Stimulated activated CD4-positive, alpha-beta T cell treated with anti-CD3 and anti-CD28 coated beads, TNF-alpha, amount 100 ng/mL, for 48 hours (primary cell): ENCODE results near the gene MTG1.
"Not testable (repeated sequence)": the region's sequence is repeated elsewhere in the genome, so short reads cannot be mapped to it uniquely, and the experiment has no call there.

ENCODE experiments used
- DNase-seq, 3 donors: peaks; one replicate each; pipeline ENCODE4 v3.0.0-alpha.2; 2020; ENCODE audit warnings: low read depth in 3 of 3

Gene MTG1

GRCh38 chr10:133424102-133424501, 30.1 kb downstream of the MTG1 start:
- DNase-seq = not testable (repeated sequence)

- DNase-seq = not testable (repeated sequence)
These were observed 30.6 kb downstream of the MTG1 start, which contains the start of gene SPRN for GRCh38 chr10:133424601-133425000. TSS of gene SPRN (minus strand) at chr10:133424625. CDS start at chr10:133423681, 944 bp downstream.

- DNase-seq = not testable (repeated sequence)
These were observed 35.6 kb downstream of the MTG1 start for GRCh38 chr10:133429571-133429970.

GRCh38 chr10:133431888-133432613, 38.1 kb downstream of the MTG1 start:
- not testable (repeated sequence) for DNase-seq

GRCh38 chr10:133432789-133433188, 38.8 kb downstream of the MTG1 start:
- not testable (repeated sequence) for DNase-seq

- no peak for DNase-seq
These were observed 44.8 kb downstream of the MTG1 start for GRCh38 chr10:133438711-133439273.

GRCh38 chr10:133439517-133440461, 45.8 kb downstream of the MTG1 start:
- no peak for DNase-seq

- no peak for DNase-seq
These were observed 46.8 kb downstream of the MTG1 start for GRCh38 chr10:133440633-133441285.

GRCh38 chr10:133441356-133441755, 47.4 kb downstream of the MTG1 start:
- not testable (repeated sequence) for DNase-seq

GRCh38 chr10:133441780-133442179, 47.8 kb downstream of the MTG1 start:
- DNase-seq = no peak

GRCh38 chr10:133442191-133442966, 48.4 kb downstream of the MTG1 start:
- DNase-seq = no peak

- no peak for DNase-seq
These were observed 49.3 kb downstream of the MTG1 start for GRCh38 chr10:133442967-133443924.

- DNase-seq = no peak
These were observed 50.6 kb downstream of the MTG1 start for GRCh38 chr10:133444342-133445267.

GRCh38 chr10:133445268-133445732, 51.3 kb downstream of the MTG1 start:
- DNase-seq = no peak

- no peak for DNase-seq
These were observed 52.1 kb downstream of the MTG1 start for GRCh38 chr10:133445751-133446708.

GRCh38 chr10:133446979-133447378, 53.0 kb downstream of the MTG1 start:
- DNase-seq = no peak

- no peak for DNase-seq
These were observed 54.2 kb downstream of the MTG1 start for GRCh38 chr10:133448120-133448519.
